ENCODE measurements around the gene TGM6.

TGM6 gene

DNA sequence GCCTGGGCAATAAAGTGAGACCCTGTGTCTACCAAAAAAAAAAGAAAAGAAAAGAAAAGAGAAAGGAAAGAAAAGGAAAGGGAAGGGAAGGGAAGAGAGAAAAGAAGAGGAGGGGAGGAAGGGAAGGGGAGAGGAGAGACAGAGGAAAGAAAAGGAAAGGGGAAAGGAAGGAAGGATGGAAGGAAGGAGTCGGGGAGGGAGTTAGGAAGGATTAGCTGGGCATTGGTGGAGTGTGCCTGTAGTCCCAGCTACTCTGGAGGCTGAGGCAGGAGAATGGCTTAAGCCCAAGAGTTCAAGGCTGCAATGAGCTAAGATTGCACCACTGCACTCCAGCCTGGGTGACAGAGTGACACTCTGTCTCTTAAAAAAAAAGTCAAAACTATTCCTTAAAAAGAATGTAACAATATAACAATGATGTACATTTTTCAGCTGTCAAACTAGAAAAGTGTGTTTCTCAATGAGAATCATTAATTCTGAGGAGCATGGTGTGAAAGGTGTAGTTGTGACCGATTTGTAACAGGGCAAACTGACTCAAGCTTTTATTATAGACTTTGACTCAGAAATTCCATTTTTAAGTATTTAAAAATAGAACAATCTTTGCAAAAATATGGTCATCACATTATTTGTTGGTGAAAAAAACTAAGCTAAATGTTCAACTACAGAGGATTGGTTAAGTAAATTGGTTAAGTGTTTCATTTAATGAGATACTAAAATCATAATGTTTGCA is 75.2 kb downstream of the TGM6 start:
- no peak for DNase-seq (ENCODE audit: low read depth)

DNA sequence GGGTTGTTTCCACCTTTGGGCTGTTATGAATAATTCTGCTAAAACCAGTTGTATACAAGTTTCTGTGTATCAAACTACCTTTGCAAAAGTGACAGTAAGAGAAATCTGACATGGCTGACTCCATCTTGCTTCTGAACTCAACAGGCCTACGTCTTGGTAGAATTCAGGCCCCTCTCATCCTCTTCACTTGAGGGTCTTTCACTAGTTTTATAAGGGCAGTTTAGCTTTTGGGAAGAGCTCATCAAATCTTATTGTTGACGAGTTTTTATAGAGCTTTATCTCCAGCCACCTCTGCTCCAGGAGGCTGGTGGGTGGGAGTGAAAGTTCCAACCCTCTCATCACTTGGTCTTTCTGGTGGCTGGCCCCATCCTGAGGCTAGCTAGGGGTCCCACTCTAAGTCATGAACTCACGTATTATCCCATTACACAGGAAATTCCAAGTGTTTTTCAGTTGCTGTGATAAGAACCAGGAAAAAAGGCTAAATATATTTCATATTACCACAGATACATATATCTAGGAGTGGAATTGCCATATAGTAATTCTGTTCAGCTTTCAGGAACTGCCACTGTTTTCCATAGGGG is 78.3 kb downstream of the TGM6 start:
- no peak for DNase-seq (ENCODE audit: low read depth)

DNA sequence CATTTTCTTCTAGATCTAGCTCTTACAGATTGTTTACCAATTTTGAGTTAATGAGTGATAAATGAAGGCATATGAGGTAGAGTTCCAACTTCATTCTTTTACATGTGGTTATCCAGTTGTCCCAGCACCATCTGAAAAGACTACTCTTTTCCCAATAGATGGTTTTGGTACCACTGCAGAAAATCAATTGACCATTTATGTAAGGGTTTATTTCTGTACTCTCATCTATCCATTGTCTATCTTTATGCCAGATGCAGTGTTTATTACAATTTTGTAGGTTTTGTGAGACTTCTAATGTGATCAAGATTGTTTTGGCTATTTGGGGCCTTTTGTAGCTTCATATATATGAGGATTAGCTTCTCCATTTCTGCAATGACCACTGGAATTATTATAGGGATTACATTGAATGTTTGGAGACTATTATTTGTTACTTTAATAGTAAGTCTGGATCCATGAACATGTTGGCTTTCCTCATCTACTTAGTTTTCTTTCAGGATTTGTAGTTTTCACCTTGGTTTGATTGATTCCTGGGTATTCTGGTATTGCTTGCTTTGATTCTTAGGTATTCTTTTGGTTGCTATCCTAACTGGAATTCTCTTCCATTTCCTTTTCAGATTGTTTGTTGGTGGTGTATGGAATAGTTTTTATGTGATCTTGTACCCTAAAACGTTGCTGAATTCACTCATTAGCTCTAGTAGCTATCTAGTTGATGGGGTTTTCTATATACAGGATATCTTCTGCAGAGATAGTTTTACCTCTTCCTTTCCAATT is 79.5 kb downstream of the TGM6 start:
- DNase-seq (ENCODE audit: low read depth) = no peak

DNA sequence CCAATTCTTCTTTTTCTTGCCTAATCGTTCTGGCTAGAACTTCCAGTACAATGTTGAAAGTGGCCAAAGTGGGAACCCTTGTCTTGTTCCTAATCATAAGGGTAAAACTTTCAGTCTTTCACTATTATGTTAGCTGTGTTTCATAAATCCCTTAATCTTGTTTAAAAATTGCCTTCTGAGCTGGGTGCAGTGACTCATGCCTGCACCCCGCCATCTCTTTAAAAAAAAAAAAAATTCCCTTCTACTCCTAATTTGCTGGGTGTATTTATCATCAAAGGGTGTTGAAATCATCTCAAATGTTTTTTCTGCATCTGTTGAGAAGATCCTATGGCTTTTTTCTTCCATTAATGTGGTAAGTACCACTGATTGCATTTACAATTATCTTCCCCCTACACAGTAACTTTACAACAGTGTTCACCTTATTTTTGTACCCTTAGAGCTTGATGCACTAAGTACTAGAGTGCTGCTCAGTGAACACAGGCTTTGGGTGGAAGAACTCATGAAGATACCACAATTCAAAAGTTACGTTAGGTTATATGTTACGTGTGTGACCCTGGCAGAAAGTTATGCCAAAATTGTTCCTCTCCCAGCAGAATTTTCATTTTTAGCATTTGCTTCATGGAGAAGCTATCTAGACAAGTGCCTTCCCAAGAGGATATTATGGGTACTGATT is 80.2 kb downstream of the TGM6 start:
- peak; percentile 47 for DNase-seq (ENCODE audit: low read depth)

DNA sequence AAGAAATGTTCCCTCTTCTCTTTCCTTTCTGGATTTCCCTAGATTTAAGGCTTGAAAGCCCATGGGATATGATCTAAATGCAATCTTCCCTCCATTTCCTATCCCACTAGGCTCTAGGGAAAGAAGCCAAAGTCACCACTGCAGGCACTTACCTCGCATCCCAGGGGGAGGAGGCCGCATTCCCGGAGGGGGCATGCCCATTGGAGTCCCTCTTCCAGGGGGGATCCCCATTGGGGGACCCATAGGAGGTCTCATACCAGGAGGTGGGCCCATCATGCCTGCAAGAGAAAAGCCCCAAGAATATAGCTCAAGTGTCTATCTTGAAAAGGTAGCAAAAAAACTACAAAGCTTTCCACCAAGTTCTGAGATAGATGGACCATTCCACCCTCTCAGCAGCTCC is 81.8 kb downstream of the TGM6 start:
- DNase-seq (ENCODE audit: low read depth) = no peak

DNA sequence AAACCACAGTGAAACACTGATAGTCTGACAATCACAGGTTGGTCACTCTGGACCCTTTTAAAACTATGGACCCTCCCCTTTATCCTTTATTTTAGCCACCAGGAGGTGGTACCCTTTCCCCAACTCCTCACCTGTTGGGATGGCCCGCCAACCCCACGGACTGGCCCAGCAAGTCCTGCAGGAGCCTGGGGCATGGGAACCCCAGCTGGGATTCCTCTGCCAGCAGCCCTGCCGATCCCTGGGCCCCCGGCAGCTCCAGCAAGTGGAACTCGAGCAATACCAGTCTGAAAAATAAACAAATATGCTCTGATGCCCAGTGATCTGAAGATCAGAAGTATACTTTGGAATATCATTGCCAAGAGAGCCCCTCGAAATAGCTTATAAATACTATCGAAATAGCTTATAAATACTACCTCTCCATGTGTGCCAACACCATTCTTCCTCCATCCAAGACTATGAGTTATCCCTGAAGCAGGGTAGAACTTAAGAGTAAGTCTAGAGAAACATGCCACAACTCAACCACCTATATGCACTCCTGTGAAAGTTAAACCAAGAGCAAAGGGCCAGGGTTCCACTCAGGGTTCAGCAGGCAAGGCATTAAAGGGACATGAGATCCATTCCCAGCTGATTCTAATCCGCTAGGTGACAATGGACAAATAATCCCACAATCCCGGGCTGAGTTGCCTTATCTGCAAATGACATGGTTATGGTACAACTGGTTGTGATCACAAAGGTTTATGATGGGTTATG is 83.1 kb downstream of the TGM6 start:
- no peak for DNase-seq (ENCODE audit: low read depth)

DNA sequence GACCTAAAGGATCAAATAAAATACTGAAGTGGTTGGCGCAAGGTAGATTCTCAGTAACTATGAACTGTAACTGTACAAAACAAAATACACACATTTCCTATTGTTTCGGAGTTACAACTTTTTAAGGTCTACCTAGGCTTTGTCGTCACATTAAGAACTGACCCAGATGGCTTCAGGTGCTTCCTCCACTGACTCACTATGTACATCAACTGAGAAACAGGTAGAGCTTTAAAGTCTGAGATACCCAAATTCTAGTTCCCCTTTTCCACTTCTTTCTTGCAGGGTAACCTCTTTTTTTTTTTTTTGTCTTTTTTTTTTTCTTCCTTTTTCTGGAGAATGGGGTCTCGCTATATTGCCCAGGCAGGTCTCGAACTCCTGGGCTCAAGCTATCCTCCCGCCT is 84.4 kb downstream of the TGM6 start:
- DNase-seq (ENCODE audit: low read depth) = no peak

DNA sequence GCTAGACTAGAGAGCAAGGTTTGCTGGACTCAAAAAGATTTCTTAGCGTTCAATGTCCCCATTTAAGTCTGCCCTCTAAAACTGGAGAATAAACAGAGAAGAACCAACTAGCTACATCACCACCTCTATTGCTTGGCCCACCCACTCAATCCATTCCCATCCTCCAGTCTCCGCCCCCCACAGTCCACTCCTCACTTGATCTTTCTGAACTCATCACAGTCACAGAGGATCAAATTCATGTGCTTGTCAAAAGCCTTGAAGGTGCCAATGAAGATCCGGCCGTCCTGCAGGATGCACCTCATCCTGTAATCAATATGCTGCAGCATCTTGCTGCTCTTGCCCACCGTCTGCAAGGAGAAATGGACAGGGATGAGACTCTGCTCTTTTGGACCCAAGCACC is 86.7 kb downstream of the TGM6 start:
- DNase-seq (ENCODE audit: low read depth) = no peak

DNA sequence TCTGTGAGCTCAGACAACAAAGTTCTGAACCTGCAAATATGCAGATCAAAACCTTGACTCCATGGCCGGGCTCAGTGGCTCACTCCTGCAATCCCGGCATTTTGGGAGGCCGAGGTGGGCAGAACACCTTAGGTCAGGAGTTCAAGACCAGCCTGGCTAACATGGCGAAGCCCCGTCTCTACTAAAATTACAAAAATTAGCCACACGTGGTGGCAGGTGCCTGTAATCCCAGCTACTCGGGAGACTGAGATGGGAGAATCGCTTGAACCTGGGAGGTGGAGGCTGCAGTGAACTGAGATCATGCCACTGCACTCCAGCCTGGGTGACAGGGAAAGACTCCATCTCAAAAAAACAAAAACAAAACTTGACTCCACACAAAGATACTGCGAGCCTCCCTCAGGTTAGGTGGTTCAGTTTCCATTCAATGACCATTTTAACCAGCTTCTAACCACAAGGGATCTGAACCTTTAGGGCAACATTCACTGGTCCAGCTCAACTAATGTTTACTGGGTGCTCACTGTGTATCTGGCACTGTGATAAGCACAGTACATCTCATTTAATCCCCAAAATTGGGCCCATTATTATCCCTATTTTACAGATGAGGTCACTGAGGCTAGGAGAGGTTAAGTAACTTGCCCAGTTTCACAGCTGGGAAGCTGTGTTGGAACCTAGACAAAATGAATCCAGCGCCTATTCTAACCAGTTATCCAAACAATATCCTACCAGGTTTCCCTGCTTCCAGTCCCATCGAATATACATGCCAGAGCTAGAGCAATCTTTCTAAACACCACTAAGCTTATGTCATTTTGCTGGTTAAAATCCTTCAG is 88.1 kb downstream of the TGM6 start:
- peak; percentile 27 for DNase-seq (ENCODE audit: low read depth)

DNA sequence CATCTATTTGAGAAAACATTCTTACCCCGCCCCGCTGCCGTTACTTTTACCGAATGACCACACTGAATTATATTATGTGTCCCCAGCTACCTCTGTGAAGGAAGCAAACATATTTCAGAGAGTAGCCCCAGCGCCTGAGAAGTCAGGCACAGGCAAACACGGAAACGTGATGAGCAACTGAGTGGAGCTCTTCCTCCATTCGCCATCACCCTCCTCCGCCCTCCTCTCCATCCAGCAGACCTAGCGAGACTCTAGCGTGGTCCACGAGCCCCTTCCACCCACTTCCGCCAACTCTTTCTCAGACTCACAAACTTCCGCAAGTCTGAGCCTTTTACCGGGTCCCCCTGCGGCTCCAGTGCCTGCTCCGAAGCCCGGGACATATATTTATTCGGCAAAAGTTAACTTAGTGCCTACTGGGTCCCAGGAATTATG is 89.3 kb downstream of the TGM6 start:
- DNase-seq (ENCODE audit: low read depth) = peak; percentile 59

DNA sequence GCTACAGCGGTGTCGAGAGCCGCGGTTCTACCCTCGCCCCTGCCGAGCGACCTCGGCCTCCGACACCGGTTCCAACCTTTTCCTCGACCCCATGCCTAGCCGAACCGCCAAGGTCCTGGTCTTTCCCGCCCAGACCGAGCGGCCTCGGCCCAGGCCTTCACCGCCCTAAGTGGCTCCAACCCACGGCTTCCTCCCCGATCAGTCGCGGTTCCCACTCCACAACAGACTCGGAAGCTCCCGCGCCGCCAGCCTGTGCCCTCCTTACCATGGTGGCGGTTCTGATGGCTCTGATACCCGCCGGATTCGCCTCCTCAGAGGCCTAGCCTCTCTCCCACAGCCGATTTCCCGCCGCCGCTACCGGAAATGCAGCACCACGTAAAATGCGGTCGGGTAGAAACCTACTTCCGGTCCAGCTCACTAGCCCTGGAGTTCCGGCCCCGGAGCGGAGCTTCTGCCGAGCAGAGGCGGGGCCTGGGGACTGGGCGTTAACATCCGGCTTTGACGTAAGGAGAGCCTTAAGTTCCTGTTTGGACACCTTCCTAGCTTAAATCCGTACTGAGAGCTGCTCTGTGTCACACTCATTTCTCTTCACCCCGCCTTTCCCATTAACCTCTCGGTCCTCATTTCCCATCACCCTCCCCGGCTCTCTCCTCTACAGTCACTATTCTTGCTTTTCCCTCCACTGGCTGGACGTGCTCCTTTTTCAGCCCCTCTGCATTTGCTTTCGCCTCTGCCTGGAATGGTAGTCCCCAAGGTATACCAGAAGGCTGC is 89.9 kb downstream of the TGM6 start, which contains the start of gene SNRPB:
TSS of gene SNRPB (minus strand) at position 367 of the 771 bp plus-strand sequence. CDS start at position 268, 99 bp downstream.
- peak; percentile 99 for DNase-seq (ENCODE audit: low read depth)

DNA sequence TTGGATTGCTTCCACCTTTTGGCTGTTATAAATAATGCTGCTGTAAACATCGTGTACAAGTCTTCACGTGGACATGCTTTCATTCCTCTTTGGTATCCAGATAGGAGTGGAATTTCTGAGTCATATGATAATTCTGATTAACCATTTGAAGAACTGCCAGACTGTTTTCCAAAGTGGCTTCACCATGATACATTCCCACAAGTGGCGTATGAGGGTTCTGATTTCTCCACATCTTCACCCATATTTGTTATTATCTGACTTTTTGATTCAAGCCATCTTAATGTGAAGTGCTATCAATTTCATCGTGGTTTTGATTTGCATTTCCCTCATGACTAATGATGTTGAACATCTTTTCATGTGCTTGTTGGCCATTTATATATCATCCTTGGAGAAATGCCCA is 92.8 kb downstream of the TGM6 start:
- peak; percentile 98 for DNase-seq (ENCODE audit: low read depth)

DNA sequence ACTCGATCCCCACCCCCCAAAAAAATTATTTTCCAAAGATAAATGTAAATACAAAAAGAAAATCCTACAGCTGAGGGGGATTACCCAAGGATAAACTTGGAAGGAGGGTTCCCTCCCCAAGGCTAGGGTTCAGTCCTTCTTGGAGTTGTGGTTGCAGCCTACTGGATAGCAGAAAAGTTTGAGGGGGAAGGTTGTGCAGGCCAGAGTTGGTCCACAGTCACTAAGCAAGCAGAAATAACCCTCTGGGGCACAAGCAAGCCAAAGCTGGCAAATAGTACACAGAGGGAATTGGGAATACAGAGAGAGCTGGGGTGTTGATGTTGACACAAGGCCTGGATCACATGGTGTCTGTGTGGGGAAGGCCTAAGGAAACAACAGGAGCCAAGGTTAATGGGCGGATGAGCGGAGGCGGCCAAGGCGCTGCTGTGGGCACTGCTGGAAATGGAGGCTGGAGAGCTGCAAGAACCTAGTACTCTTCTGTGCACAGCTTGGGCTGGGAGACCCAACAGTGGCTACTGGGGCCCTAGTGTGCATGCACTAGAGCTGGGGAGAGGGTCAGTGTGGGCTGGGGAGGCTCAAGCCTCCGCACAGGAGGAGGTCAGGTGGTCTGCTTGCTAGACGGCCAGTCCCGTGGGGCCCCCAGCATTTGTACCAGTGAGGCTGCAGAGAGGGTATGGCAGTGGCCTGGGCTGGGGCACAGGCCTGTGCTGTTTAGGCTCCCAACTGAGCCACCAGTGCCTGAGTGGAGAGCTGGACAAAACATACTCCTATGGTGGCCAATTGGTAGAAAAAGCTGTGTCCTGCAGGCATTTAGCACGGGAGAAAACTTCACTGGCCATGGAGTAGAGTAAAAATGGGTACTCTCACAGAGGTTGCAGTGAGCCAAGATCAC is 95.4 kb downstream of the TGM6 start:
- DNase-seq (ENCODE audit: low read depth) = no peak

DNA sequence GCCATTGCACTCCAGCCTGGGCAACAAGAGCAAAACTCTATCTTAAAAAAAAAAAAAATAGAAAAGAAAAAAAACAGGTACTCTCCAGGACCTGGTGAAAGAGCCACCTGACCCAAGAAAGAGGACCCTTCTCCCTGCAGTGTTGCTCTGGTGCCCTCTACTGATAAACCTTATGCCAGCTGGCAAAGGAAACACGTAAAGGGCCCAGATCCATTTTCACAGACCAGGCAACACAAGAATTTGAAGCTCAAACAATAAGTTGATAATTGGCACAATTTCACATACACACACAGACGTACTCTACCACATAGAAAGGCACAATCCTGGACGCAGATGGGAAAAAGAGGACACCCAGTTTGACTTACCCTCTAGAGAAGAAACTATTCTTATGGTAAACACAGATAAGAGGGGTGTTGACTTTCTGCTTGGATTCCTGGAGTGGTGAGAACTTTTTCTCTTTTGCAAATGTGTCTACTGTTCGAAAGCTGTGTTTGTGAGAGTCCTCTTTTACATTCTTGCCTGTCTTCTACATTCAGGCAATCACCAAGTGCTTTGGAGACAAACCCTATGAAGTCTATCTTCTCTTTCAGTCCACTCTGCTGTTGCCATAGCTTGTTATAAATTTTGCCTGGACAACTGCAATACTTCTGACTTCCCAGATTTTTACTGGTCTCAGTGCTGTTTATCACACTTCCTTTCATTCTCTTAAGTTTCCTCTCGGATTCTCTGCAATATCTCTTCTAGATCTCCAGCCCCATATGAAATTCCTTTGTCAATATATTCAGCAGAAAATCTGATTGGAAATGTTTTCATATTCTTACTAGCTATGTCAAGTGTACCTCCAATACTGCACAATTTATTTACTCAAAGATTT is 96.3 kb downstream of the TGM6 start:
- DNase-seq (ENCODE audit: low read depth) = no peak

DNA sequence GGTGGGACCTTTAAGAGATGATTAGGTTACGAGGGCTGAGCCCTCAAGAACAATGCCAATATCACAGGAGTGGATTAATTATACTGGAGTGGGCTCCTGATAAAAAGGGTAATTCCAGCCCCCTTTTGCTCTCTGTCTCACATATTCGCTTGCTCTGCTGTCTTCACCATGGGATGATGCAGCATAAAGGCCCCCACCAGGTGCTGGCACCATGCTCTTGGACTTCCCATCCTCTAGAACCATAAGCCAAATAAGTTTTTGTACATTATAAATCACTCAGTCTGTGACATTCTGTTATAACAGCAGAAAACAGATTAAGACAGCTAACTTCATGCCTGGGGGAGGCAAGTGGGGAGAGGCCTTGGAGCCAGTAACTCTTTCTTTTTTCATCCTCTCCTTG is 99.7 kb downstream of the TGM6 start:
- no peak for DNase-seq (ENCODE audit: low read depth)
